GM19324 (cell line): ENCODE results near the gene RELL1.

Source experiments
- ATAC-seq: cut with Tn5 transposase; IDR thresholded peaks from one replicate; pipeline ENCODE4 v1.9.1; 2021; ENCODE audit warnings: mild to moderate bottlenecking, moderate library complexity; ENCODE audit not compliant: unreplicated experiment, low FRiP score

Gene RELL1

GRCh38 chr4:37641886-37642849 lies 44.0 kb downstream of the RELL1 start:
- no peak for ATAC-seq

- ATAC-seq: no peak
These were observed 44.8 kb downstream of the RELL1 start for GRCh38 chr4:37641352-37641751.

- no peak for ATAC-seq
These were observed 46.5 kb downstream of the RELL1 start for GRCh38 chr4:37639551-37640285.

GRCh38 chr4:37635155-37635554 lies 51.0 kb downstream of the RELL1 start:
- no peak for ATAC-seq

- no peak for ATAC-seq
These were observed 52.0 kb downstream of the RELL1 start for GRCh38 chr4:37634180-37634579.

- ATAC-seq: no peak
These were observed 53.3 kb downstream of the RELL1 start for GRCh38 chr4:37632836-37633235.

GRCh38 chr4:37631551-37631950 lies 54.6 kb downstream of the RELL1 start:
- no peak for ATAC-seq

GRCh38 chr4:37629713-37630112 lies 56.5 kb downstream of the RELL1 start:
- ATAC-seq: no peak

- no peak for ATAC-seq
These were observed 57.1 kb downstream of the RELL1 start for GRCh38 chr4:37628977-37629609.

GRCh38 chr4:37627263-37627662 lies 58.9 kb downstream of the RELL1 start:
- ATAC-seq: no peak

- ATAC-seq: no peak
These were observed 60.7 kb downstream of the RELL1 start for GRCh38 chr4:37625499-37625898.

GRCh38 chr4:37623940-37624339 lies 62.2 kb downstream of the RELL1 start:
- no peak for ATAC-seq

- ATAC-seq: no peak
These were observed 63.1 kb downstream of the RELL1 start for GRCh38 chr4:37623125-37623524.

- ATAC-seq: no peak
These were observed 66.0 kb downstream of the RELL1 start for GRCh38 chr4:37620176-37620575.

- no peak for ATAC-seq
These were observed 70.5 kb downstream of the RELL1 start for GRCh38 chr4:37615720-37616063.

- ATAC-seq: no peak
These were observed 71.0 kb downstream of the RELL1 start for GRCh38 chr4:37615059-37615719.

GRCh38 chr4:37612811-37613210 lies 73.4 kb downstream of the RELL1 start:
- ATAC-seq: no peak

- ATAC-seq: no peak
These were observed 76.5 kb downstream of the RELL1 start for GRCh38 chr4:37609626-37610025.

GRCh38 chr4:37607018-37607417 lies 79.2 kb downstream of the RELL1 start:
- ATAC-seq: no peak

- ATAC-seq: no peak
These were observed 80.2 kb downstream of the RELL1 start for GRCh38 chr4:37605843-37606565.
